NOMO-1 treated with DMSO at 0.1 percent for 48 hours (cell line): Measurements from ENCODE around the gene RPGRIP1L.

Experiments used
- DNase-seq: peaks from one replicate; lab custom pipeline; 2025; ENCODE audit not compliant: unreplicated experiment; lab: John Stamatoyannopoulos, UW

RPGRIP1L gene

GRCh38 chr16:53703590-53704444, at the start of gene RPGRIP1L, which contains the start of gene FTO:
TSS of gene RPGRIP1L (minus strand) at chr16:53703859. CDS start at chr16:53700723, 3,136 bp downstream.
TSS of gene FTO (plus strand) at chr16:53704156.
- DNase-seq: peak; percentile 99

GRCh38 chr16:53753431-53753830, 49.8 kb upstream of the RPGRIP1L start:
- no peak for DNase-seq

GRCh38 chr16:53752560-53752959, 48.9 kb upstream of the RPGRIP1L start:
- DNase-seq: no peak

GRCh38 chr16:53745753-53746266, 42.2 kb upstream of the RPGRIP1L start:
- DNase-seq: no peak

- DNase-seq: no peak
Measured at GRCh38 chr16:53745086-53745485, 41.4 kb upstream of the RPGRIP1L start.

- DNase-seq: peak; percentile 40
Measured at GRCh38 chr16:53744449-53744848, 40.8 kb upstream of the RPGRIP1L start.

- DNase-seq: peak; percentile 25
Measured at GRCh38 chr16:53743149-53743566, 39.5 kb upstream of the RPGRIP1L start.

GRCh38 chr16:53741546-53741945, 37.9 kb upstream of the RPGRIP1L start:
- DNase-seq: no peak

GRCh38 chr16:53740933-53741531, 37.4 kb upstream of the RPGRIP1L start:
- no peak for DNase-seq

- no peak for DNase-seq
Measured at GRCh38 chr16:53740476-53740875, 36.8 kb upstream of the RPGRIP1L start.

- DNase-seq: no peak
Measured at GRCh38 chr16:53737552-53737951, 33.9 kb upstream of the RPGRIP1L start.

- DNase-seq: no peak
Measured at GRCh38 chr16:53736297-53736696, 32.6 kb upstream of the RPGRIP1L start.

- DNase-seq: no peak
Measured at GRCh38 chr16:53734908-53735307, 31.2 kb upstream of the RPGRIP1L start.

GRCh38 chr16:53732296-53732929, 28.8 kb upstream of the RPGRIP1L start:
- no peak for DNase-seq

GRCh38 chr16:53730693-53731092, 27.0 kb upstream of the RPGRIP1L start:
- no peak for DNase-seq

GRCh38 chr16:53726625-53727024, 23.0 kb upstream of the RPGRIP1L start:
- DNase-seq: no peak

GRCh38 chr16:53721017-53721416, 17.4 kb upstream of the RPGRIP1L start:
- no peak for DNase-seq

GRCh38 chr16:53717577-53717976, 13.9 kb upstream of the RPGRIP1L start:
- no peak for DNase-seq

GRCh38 chr16:53715023-53715384, 11.3 kb upstream of the RPGRIP1L start:
- DNase-seq: no peak

- DNase-seq: no peak
Measured at GRCh38 chr16:53714205-53715022, 10.8 kb upstream of the RPGRIP1L start.
